GM23338 (cell line): ENCODE data around the gene GRID1. TPM values are rescaled to one million over a fixed set of nuclear protein-coding genes. Genes with fewer than 3 reads are reported as not detected.
"Not testable (repeated sequence)": the region's sequence is repeated elsewhere in the genome, so short reads cannot be mapped to it uniquely, and the experiment has no call there.

Source experiments
- ATAC-seq: fragments of 200-7000 bp; cut with Tn5 transposase; 3 replicates; pipeline ENCODE4 v1.9.1; 2020
- DNase-seq: peaks from one replicate; pipeline ENCODE4 v3.0.0-alpha.2; 2015; ENCODE audit warnings: low spot score
- H2AFZ ChIP-seq: fragments of 200-600 bp; sonication (generic); 2 replicates; pipeline ENCODE4 v1.8.0; 2016; ENCODE audit warnings: antibody characterized with exemption, mild to moderate bottlenecking, moderate library complexity
- H3F3A ChIP-seq: fragments of 200-600 bp; sonication (generic); replicated peaks from 2 replicates; pipeline ENCODE4 v1.8.0; 2017; ENCODE audit warnings: antibody characterized with exemption, mixed run types, low read depth
- H3K27ac ChIP-seq: fragments of 200-600 bp; sonication (generic); 2 replicates; pipeline ENCODE4 v1.6.1; 2016; ENCODE audit warnings: low read depth
- H3K27me3 ChIP-seq: fragments of 200-600 bp; sonication (generic); 2 replicates; pipeline ENCODE4 v1.8.0; 2016; ENCODE audit warnings: mild to moderate bottlenecking, mixed run types, moderate library complexity; ENCODE audit not compliant: insufficient read depth
- H3K36me3 ChIP-seq: fragments of 200-600 bp; sonication (generic); 2 replicates; pipeline ENCODE4 v1.8.0; 2016; ENCODE audit warnings: mild to moderate bottlenecking; ENCODE audit not compliant: insufficient read depth
- H3K4me1 ChIP-seq: fragments of 200-600 bp; sonication (generic); 2 replicates; pipeline ENCODE4 v1.8.0; 2016; ENCODE audit warnings: mild to moderate bottlenecking, moderate library complexity; ENCODE audit not compliant: insufficient read depth
- H3K4me2 ChIP-seq: fragments of 200-600 bp; sonication (generic); 2 replicates; pipeline ENCODE4 v1.7.1; 2017; ENCODE audit warnings: mixed run types
- H3K4me3 ChIP-seq: fragments of 200-600 bp; sonication (generic); 2 replicates; pipeline ENCODE4 v1.6.1; 2016; ENCODE audit warnings: mixed run types
- H3K79me2 ChIP-seq: fragments of 200-600 bp; sonication (generic); replicated peaks from 2 replicates; pipeline ENCODE4 v1.8.0; 2017; ENCODE audit warnings: mild to moderate bottlenecking; ENCODE audit not compliant: insufficient read depth
- H3K9me2 ChIP-seq: fragments of 200-600 bp; sonication (generic); 2 replicates; pipeline ENCODE4 v1.8.0; 2017; ENCODE audit not compliant: insufficient read depth
- H4K20me1 ChIP-seq: fragments of 200-600 bp; sonication (generic); replicated peaks from 2 replicates; pipeline ENCODE4 v1.8.0; 2017; ENCODE audit warnings: mild to moderate bottlenecking; ENCODE audit not compliant: insufficient read depth
- H3K27ac Mint-ChIP-seq: 2 replicates; pipeline ENCODE4 v1.8.0; 2020; ENCODE audit warnings: inconsistent platforms, mild to moderate bottlenecking, moderate library complexity, mixed read lengths
- H3K27me3 Mint-ChIP-seq: 3 replicates; pipeline ENCODE4 v1.8.0; 2022; ENCODE audit warnings: low read depth, mild to moderate bottlenecking, moderate library complexity, mixed read lengths, inconsistent platforms; ENCODE audit not compliant: insufficient read depth, poor library complexity
- H3K36me3 Mint-ChIP-seq: 3 replicates; pipeline ENCODE4 v1.8.0; 2021; ENCODE audit warnings: low read depth, mild to moderate bottlenecking, inconsistent platforms, moderate library complexity, mixed read lengths
- H3K4me1 Mint-ChIP-seq: 3 replicates; pipeline ENCODE4 v1.8.0; 2020; ENCODE audit warnings: mild to moderate bottlenecking, inconsistent platforms, mixed read lengths
- H3K4me3 Mint-ChIP-seq: 3 replicates; pipeline ENCODE4 v1.8.0; 2021; ENCODE audit warnings: moderate library complexity, mild to moderate bottlenecking, inconsistent platforms, mixed read lengths
- H3K9me3 Mint-ChIP-seq: 3 replicates; pipeline ENCODE4 v1.8.0; 2020; ENCODE audit warnings: moderate library complexity, mild to moderate bottlenecking, inconsistent platforms, mixed read lengths
- CREB1 ChIP-seq: fragments of 250-450 bp; sonication (Bioruptor Pico); IDR thresholded peaks from 2 replicates; pipeline ENCODE4 v1.5.0; 2020; ENCODE audit warnings: low read depth, mild to moderate bottlenecking, moderate library complexity
- EZH2 ChIP-seq: fragments of 200-600 bp; sonication (generic); IDR thresholded peaks from one replicate; pipeline ENCODE4 v1.8.0; 2017; ENCODE audit warnings: antibody characterized with exemption, mild to moderate bottlenecking, low read depth; ENCODE audit not compliant: unreplicated experiment
- EZH2phosphoT487 ChIP-seq: fragments of 200-600 bp; sonication (generic); IDR thresholded peaks from one replicate; pipeline ENCODE4 v1.8.1; 2018; ENCODE audit warnings: antibody characterized with exemption; ENCODE audit not compliant: unreplicated experiment
- JUNB ChIP-seq: IDR thresholded peaks from one replicate; pipeline ENCODE4 v1.6.1; 2016; ENCODE audit warnings: antibody characterized with exemption; ENCODE audit not compliant: unreplicated experiment
- NANOG ChIP-seq: IDR thresholded peaks from 2 replicates; pipeline ENCODE4 v1.6.1; 2016; ENCODE audit warnings: antibody characterized with exemption, borderline replicate concordance
- POLR2AphosphoS5 ChIP-seq: IDR thresholded peaks from 2 replicates; pipeline ENCODE4 v1.6.1; 2016; ENCODE audit warnings: antibody characterized with exemption, low read depth
- STAT1 ChIP-seq: IDR thresholded peaks from one replicate; pipeline ENCODE4 v1.6.1; 2016; ENCODE audit warnings: antibody characterized with exemption; ENCODE audit not compliant: unreplicated experiment
- ZNF331 ChIP-seq: fragments of 250-450 bp; sonication (Bioruptor Pico); IDR thresholded peaks from 2 replicates; pipeline ENCODE4 v1.5.0; 2020; ENCODE audit warnings: low read depth, mild to moderate bottlenecking, moderate library complexity
- polyA plus RNA-seq: library from polyadenylated mRNA; unstranded; fragments of >200 nt; fragmentation: Nextera tagmentation; extraction: Ambion mirVana; gene quantifications from 2 replicates; pipeline ENCODE4 v1.2.1, GENCODE V29; 2016
- total RNA-seq: library from RNA; depleted of rRNA; stranded (reverse); fragments of >200 nt; shearing (Covaris generic); gene quantifications from 2 replicates; pipeline ENCODE4 v1.2.3, GENCODE V29; 2014
- TF ChIP-seq, protein P1 (sequence below): fragments of 250-450 bp; sonication (Bioruptor Pico); IDR thresholded peaks from 2 replicates; pipeline ENCODE4 v1.5.0; 2020; ENCODE audit warnings: mild to moderate bottlenecking, moderate library complexity
- TF ChIP-seq, protein P2 (sequence below): IDR thresholded peaks from one replicate; pipeline ENCODE4 v1.6.1; 2018; ENCODE audit warnings: antibody characterized with exemption; ENCODE audit not compliant: unreplicated experiment
- TF ChIP-seq, protein P3 (sequence below): IDR thresholded peaks from 2 replicates; pipeline ENCODE4 v1.6.1; 2016; ENCODE audit warnings: antibody characterized with exemption
- TF ChIP-seq, protein P4 (sequence below), 2 experiments: fragments of 200-600 bp in 1 of 2; sonication (generic) in 1 of 2; conservative IDR thresholded peaks; 2 replicates each; pipeline versions ENCODE4 v1.5.1 to v1.6.1; 2016 to 2017; ENCODE audit warnings: antibody characterized with exemption in 2 of 2, low read depth in 2 of 2, mild to moderate bottlenecking in 2 of 2, moderate library complexity in 1 of 2

GRID1 gene
- total and polyA plus RNA-seq, 2 experiments from 2014 or later = 0.14 to 0.15 TPM

DNA sequence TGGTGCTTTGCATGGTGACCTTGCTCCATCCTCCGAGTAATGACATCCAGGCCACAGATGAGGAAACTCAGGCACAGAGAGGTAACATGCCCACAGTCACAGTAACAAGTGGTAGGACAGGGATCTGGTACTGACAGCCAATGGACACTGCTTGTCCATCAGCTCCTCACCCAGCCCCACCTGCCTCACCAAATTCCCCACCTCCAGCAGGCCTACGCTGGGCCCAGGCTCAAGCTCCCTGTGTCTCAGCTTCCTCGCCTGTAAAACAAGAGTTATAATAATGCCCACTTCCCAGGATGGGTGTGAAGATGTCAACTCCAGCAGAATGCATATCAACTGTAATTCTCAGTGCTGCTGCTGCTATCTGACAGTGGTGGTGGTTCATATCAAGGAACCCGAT is 123.8 kb downstream of the GRID1 start:
- no peaks in the 10 kb centered on the region for H3K4me1 ChIP-seq
- H3K9me2 ChIP-seq = no peaks in the 10 kb centered on the region
- H3K4me1 Mint-ChIP-seq = no peaks in the 10 kb centered on the region
- H3K27me3 Mint-ChIP-seq = peaks cover 7% of the 10 kb centered on the region
- H3K27ac Mint-ChIP-seq = no peak overlapping the region
- H3K4me3 ChIP-seq = no peak overlapping the region
- no peaks in the 10 kb centered on the region for H3K27me3 ChIP-seq
- ATAC-seq (no peak), DNase-seq (no peak)
- H3K79me2 ChIP-seq = no peaks in the 10 kb centered on the region
- H3F3A ChIP-seq = no peaks in the 10 kb centered on the region
- no peak overlapping the region for H3K4me2 ChIP-seq
- H3K36me3 ChIP-seq = no peaks in the 10 kb centered on the region; the same call in 1 of the 2 replicates
- peaks cover 13% of the 10 kb centered on the region for H3K36me3 Mint-ChIP-seq
- no peak overlapping the region for H3K27ac ChIP-seq
- peaks cover 31% of the 10 kb centered on the region for H3K9me3 Mint-ChIP-seq
- H4K20me1 ChIP-seq = no peaks in the 10 kb centered on the region
- no peak overlapping the region for H2AFZ ChIP-seq
- H3K4me3 Mint-ChIP-seq = no peak overlapping the region
- TF ChIP-seq JUNB (no peak), ZNF331 (no peak), EZH2 (no peak), NANOG (no peak), POLR2AphosphoS5 (no peak), STAT1 (no peak), CREB1 (CRISPR knock-in tag) (no peak), EZH2phosphoT487 (no peak)
- TF ChIP-seq, protein P1, sequence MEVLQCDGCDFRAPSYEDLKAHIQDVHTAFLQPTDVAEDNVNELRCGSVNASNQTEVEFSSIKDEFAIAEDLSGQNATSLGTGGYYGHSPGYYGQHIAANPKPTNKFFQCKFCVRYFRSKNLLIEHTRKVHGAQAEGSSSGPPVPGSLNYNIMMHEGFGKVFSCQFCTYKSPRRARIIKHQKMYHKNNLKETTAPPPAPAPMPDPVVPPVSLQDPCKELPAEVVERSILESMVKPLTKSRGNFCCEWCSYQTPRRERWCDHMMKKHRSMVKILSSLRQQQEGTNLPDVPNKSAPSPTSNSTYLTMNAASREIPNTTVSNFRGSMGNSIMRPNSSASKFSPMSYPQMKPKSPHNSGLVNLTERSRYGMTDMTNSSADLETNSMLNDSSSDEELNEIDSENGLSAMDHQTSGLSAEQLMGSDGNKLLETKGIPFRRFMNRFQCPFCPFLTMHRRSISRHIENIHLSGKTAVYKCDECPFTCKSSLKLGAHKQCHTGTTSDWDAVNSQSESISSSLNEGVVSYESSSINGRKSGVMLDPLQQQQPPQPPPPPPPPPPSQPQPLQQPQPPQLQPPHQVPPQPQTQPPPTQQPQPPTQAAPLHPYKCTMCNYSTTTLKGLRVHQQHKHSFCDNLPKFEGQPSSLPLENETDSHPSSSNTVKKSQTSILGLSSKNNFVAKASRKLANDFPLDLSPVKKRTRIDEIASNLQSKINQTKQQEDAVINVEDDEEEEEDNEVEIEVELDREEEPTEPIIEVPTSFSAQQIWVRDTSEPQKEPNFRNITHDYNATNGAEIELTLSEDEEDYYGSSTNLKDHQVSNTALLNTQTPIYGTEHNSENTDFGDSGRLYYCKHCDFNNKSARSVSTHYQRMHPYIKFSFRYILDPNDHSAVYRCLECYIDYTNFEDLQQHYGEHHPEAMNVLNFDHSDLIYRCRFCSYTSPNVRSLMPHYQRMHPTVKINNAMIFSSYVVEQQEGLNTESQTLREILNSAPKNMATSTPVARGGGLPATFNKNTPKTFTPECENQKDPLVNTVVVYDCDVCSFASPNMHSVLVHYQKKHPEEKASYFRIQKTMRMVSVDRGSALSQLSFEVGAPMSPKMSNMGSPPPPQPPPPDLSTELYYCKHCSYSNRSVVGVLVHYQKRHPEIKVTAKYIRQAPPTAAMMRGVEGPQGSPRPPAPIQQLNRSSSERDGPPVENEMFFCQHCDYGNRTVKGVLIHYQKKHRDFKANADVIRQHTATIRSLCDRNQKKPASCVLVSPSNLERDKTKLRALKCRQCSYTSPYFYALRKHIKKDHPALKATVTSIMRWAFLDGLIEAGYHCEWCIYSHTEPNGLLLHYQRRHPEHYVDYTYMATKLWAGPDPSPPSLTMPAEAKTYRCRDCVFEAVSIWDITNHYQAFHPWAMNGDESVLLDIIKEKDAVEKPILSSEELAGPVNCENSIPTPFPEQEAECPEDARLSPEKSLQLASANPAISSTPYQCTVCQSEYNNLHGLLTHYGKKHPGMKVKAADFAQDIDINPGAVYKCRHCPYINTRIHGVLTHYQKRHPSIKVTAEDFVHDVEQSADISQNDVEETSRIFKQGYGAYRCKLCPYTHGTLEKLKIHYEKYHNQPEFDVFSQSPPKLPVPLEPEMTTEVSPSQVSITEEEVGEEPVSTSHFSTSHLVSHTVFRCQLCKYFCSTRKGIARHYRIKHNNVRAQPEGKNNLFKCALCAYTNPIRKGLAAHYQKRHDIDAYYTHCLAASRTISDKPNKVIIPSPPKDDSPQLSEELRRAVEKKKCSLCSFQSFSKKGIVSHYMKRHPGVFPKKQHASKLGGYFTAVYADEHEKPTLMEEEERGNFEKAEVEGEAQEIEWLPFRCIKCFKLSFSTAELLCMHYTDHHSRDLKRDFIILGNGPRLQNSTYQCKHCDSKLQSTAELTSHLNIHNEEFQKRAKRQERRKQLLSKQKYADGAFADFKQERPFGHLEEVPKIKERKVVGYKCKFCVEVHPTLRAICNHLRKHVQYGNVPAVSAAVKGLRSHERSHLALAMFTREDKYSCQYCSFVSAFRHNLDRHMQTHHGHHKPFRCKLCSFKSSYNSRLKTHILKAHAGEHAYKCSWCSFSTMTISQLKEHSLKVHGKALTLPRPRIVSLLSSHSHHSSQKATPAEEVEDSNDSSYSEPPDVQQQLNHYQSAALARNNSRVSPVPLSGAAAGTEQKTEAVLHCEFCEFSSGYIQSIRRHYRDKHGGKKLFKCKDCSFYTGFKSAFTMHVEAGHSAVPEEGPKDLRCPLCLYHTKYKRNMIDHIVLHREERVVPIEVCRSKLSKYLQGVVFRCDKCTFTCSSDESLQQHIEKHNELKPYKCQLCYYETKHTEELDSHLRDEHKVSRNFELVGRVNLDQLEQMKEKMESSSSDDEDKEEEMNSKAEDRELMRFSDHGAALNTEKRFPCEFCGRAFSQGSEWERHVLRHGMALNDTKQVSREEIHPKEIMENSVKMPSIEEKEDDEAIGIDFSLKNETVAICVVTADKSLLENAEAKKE (CRISPR knock-in tag) = no peak
- TF ChIP-seq, protein P2, sequence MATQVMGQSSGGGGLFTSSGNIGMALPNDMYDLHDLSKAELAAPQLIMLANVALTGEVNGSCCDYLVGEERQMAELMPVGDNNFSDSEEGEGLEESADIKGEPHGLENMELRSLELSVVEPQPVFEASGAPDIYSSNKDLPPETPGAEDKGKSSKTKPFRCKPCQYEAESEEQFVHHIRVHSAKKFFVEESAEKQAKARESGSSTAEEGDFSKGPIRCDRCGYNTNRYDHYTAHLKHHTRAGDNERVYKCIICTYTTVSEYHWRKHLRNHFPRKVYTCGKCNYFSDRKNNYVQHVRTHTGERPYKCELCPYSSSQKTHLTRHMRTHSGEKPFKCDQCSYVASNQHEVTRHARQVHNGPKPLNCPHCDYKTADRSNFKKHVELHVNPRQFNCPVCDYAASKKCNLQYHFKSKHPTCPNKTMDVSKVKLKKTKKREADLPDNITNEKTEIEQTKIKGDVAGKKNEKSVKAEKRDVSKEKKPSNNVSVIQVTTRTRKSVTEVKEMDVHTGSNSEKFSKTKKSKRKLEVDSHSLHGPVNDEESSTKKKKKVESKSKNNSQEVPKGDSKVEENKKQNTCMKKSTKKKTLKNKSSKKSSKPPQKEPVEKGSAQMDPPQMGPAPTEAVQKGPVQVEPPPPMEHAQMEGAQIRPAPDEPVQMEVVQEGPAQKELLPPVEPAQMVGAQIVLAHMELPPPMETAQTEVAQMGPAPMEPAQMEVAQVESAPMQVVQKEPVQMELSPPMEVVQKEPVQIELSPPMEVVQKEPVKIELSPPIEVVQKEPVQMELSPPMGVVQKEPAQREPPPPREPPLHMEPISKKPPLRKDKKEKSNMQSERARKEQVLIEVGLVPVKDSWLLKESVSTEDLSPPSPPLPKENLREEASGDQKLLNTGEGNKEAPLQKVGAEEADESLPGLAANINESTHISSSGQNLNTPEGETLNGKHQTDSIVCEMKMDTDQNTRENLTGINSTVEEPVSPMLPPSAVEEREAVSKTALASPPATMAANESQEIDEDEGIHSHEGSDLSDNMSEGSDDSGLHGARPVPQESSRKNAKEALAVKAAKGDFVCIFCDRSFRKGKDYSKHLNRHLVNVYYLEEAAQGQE = no peak
- TF ChIP-seq, protein P3, sequence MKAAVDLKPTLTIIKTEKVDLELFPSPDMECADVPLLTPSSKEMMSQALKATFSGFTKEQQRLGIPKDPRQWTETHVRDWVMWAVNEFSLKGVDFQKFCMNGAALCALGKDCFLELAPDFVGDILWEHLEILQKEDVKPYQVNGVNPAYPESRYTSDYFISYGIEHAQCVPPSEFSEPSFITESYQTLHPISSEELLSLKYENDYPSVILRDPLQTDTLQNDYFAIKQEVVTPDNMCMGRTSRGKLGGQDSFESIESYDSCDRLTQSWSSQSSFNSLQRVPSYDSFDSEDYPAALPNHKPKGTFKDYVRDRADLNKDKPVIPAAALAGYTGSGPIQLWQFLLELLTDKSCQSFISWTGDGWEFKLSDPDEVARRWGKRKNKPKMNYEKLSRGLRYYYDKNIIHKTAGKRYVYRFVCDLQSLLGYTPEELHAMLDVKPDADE = no peak
- TF ChIP-seq, protein P4, sequence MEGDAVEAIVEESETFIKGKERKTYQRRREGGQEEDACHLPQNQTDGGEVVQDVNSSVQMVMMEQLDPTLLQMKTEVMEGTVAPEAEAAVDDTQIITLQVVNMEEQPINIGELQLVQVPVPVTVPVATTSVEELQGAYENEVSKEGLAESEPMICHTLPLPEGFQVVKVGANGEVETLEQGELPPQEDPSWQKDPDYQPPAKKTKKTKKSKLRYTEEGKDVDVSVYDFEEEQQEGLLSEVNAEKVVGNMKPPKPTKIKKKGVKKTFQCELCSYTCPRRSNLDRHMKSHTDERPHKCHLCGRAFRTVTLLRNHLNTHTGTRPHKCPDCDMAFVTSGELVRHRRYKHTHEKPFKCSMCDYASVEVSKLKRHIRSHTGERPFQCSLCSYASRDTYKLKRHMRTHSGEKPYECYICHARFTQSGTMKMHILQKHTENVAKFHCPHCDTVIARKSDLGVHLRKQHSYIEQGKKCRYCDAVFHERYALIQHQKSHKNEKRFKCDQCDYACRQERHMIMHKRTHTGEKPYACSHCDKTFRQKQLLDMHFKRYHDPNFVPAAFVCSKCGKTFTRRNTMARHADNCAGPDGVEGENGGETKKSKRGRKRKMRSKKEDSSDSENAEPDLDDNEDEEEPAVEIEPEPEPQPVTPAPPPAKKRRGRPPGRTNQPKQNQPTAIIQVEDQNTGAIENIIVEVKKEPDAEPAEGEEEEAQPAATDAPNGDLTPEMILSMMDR (conservative IDR thresholded peaks at IDR 0.05; ENCODE audit: low read depth in 2 of 2) = no peak

DNA sequence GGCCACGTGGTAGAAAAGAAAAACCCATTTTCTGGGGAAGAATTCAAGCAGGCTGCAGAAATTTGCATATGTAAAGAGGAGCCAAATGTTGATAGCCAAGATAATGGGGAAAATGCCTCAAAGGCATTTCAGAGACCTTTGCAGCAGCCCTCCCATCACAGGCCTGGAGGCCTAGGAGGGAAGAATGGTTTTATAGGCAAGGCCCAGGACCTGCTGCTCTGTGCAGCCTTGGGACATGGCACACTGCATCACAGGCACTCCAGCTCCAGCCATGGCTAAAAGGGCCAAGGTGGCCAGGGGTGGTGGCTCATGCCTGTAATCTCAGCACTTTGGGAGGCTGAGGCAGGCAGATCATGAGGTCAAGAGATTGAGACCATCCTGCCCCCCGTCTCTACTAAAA is 128.5 kb downstream of the GRID1 start:
- not testable (repeated sequence) for ATAC-seq, H3K9me2 ChIP-seq, H3F3A ChIP-seq, H3K27ac Mint-ChIP-seq, H3K27me3 ChIP-seq, H3K27ac ChIP-seq, H3K4me3 Mint-ChIP-seq, H3K4me2 ChIP-seq, H3K4me3 ChIP-seq, H2AFZ ChIP-seq, H3K36me3 ChIP-seq, H4K20me1 ChIP-seq, H3K79me2 ChIP-seq, H3K27me3 Mint-ChIP-seq
- peak; percentile 14 for DNase-seq
- H3K36me3 Mint-ChIP-seq = peaks cover 26% of the 10 kb centered on the region
- H3K4me1 Mint-ChIP-seq = peaks cover 25% of the 10 kb centered on the region
- peaks cover 24% of the 10 kb centered on the region for H3K4me1 ChIP-seq
- peaks cover 47% of the 10 kb centered on the region for H3K9me3 Mint-ChIP-seq
